HG03108 (cell line): ENCODE measurements around the gene LDLRAD2.
A peak's percentile ranks its signal among the peaks of the same experiment; 100 is the strongest.
"Not testable (repeated sequence)": the region's sequence is repeated elsewhere in the genome, so short reads cannot be mapped to it uniquely, and the experiment has no call there.

ENCODE experiments used
- ATAC-seq: cut with Tn5 transposase; IDR thresholded peaks from one replicate; pipeline ENCODE4 v1.9.1; 2021; ENCODE audit warnings: moderate library complexity; ENCODE audit not compliant: unreplicated experiment

LDLRAD2 gene, protein sequence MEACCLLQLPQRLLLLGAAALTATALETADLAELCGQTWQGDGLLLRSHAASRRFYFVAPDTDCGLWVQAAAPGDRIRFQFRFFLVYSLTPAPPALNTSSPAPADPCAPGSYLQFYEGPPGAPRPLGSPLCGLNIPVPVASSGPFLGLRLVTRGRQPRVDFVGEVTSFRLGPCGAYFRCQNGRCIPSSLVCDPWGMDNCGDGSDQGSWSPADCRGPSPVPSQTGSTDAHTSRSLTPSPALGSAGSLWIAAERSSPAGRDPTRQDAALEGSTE

DNA sequence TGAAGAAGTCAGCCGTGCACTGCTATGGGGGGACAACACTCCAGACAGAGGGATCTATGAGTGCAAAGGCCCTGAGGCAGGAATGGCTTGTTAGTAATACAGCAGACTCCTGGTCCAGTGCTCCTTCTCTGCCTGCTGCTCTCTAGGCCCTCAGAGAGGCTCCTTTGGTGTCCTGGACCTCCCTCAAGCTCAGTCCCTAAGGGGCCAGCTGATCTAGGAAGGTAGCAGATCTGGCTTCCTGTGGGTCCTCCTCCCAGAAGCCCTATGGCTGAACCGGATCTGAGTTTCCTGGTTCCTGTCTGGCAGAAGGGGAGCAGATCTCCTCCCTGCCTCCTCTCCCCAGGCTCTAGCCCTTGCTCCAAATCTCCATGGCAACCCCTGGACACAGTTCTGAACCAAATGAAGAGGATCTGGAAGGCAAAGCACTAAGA lies at the start of gene LDLRAD2:
Gene LDLRAD2 (plus strand): TSS at position 391 of the 431 bp plus-strand sequence. CDS start 187 bp downstream, outside the sequence.
- no peak for ATAC-seq

DNA sequence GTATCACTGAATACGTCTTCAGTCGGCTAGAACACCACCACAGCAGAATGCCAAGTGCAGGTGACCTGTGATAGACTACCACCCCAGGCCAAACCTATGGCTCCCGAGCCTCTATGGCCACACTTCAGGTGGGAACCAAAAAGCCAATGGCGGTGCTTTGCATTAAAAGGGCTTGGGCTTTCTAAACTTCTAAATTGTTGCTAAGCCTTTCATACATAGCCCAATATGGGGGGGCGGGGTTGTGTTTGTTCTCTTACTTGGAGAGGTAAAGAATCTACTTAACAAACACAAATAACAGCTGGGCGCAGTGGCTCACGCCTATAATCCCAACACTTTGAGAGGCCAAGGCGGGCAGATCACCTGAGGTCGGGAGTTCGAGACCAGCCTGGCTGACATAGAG lies 48.8 kb upstream of the LDLRAD2 start:
- ATAC-seq = no peak

DNA sequence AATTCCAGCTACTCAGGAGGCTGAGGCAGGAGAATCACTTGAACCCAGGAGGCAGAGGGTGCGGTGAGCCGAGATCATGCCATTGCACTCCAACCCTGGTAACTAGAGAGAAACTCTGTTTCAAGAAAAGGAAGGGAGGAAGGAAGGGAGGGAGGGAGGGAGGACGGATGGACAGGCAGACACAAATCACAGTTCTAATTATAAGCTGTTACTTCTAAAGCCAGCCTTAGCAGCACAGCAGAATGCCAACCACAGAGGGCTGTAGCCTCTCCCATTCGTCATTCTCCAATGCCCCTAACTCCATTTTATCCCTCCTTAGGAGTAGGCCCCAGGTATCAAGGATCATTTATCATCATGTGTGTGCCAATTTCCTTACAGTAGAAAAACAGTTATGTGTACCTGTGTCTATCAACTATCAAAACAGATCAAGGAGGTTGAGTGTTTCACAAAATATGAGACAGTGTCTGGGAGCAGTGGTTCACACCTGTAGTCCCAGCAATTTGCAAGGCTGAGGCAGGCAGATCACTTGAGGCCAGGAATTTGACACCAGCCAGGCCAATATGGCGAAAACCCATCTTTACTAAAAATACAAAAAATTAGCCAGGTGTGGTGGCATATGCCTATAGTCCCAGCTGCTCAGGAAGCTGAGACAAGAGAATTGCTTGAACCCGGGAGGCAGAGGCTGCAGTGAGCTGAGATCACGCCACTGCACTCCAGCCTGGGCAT lies 48.2 kb upstream of the LDLRAD2 start:
- no peak for ATAC-seq

DNA sequence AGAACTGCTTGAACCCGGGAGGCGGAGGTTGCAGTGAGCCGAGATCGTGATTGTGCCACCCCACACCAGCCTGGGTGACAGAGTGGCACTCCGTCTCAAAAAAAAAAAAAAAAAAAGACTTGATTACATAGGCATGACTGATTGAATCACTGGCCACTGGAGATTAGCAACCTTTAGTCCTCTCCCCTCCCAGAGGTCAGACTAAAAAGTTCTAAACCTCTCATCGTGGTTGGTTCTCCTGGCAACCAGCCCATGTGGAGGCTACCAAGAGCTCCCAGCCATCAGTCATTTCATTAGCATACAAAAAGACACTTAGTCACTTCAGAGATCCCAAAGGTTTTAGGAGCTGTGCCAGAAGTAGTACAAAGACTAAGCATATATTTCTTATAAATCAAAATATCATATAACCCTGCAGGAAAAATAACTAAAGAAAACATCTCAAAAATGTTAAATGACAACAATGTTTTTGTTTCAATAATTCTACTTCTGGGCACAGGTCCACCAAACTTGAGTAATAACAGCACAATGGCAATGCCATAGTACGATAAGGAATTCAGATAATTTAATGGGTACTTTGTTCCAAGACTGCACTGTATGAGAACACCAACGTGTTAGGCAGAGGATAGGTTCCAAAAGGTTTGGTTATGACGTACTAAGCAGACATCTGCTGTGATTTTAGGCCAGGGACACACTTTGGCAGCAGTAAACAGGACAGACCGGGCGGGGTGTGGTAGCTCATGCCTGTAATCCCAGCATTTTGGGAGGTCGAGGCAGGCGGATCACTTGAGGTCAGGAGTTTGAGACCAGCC lies 47.2 kb upstream of the LDLRAD2 start:
- ATAC-seq = no peak

DNA sequence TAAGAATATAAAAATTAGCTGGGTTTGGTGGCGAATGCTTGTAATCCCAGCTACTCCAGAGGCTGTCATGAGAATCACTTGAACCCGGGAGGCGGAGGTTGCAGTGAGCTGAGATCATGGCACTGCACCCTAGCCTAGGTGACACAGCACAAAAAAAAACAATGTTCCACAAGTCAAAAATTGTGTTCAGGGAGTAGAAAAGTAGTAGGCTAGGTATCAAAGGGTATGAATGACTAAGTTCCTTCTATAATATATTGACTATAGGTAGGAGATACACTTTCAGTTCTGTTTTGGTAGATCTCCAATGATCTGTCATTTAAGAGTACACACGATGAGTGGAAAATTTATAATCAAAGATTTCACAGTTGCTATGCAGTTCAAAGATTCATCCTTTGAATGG lies 45.9 kb upstream of the LDLRAD2 start:
- no peak for ATAC-seq

DNA sequence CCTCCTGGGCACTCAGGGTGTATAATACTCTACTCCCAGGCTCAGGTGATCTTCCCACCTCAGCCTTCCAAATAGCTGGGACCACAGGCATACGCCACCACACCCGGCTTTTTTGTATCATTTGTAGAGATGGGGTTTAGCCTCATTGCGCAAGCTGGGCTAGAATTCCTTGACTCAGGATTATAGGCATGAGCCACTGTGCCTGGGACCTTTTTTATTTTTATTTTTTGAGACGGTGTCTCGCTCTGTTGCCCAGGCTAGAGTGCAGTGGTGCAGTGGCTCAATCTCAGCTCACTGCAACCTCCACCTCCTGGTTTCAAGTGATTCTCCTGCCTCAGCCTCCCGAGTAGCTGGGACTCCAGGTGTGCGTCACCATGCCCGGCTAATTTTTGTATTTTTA lies 45.0 kb upstream of the LDLRAD2 start:
- not testable (repeated sequence) for ATAC-seq

DNA sequence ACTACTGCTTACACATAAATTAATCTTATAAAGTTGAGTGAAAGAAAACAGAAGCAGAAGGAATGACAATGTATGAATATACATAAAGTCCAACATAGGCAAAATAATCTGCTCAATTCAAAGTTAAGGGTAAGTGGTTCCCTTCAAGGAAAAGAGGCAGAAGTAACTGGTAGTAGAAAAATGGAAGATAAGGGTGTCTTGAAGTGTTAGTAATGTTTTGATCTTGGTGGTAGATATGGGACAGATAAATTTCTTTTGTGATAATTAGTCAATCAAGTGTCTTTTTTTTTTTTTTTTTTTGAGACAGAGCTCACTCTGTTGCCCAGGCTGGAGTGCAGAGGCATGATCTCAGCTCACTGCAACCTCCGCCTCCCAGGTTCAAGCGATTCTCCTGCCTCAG lies 41.9 kb upstream of the LDLRAD2 start:
- no peak for ATAC-seq

DNA sequence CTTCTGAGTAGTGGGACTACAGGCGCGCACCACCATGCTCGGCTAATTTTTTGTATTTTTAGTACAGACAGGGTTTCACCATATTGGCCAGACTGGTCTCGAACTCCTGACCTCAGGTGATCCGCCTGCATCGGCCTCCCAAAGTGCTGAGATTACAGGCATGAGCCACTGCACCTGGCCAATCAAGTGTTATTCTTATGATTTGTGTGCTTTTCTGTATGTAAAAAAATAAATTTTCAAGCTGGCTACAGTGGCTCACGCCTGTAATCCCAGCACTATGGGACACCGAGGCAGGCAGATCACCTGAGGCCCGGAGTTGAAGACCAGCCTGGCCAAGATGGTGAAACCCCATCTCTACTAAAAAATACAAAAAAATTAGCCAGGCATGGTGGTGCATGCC lies 41.5 kb upstream of the LDLRAD2 start:
- not testable (repeated sequence) for ATAC-seq

DNA sequence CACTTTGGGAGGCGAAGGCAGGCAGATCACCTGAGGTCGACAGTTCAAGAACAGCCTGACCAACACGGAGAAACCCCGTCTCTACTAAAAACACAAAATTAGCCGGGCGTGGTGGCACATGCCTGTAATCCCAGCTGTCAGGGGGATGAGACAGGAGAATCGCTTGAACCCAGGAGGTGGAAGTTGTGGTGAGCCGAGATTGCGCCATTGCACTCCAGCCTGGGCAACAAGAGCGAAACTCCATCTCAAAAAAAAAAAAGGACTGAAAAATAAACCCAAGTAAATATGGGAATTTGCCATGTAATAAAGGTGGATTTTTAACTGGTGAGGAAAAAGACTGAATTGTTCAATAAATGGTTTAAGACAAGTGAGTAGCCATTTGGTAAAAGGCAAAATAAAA lies 40.4 kb upstream of the LDLRAD2 start:
- not testable (repeated sequence) for ATAC-seq

DNA sequence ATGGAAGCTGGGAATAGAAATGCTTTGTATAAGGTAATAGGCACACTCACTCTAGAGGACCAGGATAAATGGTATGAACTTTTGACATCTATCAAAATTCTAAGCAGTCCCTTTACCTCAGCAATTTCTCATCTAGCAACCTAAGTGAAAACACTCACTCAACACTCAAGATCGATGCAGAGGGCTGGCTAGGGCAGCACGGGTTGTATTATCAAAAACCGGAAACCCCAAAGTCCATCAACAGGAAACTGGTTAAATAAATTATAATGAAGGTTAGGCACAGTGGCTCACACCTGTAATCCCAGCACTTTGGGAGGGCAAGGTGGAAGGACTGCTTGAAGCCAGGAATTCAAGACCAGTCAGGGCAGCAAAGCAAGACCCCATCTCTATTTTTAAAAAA lies 38.5 kb upstream of the LDLRAD2 start:
- peak; percentile 63 for ATAC-seq

DNA sequence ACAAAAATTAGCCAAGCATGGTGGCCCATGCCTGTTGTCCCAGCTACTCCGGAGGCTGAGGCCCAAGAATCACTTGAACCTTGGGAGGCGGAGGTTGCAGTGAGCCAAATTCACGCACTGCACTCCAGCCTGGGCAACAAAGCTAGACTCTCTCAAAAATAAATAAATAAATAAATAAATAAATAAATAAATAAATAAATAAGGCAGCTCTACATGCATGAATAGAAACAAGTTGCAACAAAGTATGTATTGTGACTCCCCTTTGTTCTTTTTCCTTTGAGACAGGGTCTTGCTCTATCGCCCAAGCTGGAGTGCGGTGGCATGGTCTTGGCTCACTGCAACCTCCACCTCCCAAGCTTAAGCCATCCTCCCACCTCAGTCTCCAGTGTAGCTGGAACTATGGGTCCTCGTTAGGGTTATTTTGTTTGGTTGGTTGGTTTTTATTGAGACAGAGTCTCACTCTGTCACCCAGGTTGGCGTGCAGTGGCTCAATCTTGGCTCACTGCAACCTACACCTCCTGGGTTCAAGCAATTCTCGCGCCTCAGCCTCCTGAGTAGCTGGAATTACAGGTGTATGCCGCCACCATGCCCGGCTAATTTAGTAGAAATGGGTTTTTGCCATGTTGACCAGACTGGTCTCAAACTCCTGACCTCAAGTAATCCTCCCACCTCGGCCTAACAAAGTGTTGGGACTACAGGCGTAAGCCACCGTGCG lies 37.1 kb upstream of the LDLRAD2 start:
- ATAC-seq = no peak

DNA sequence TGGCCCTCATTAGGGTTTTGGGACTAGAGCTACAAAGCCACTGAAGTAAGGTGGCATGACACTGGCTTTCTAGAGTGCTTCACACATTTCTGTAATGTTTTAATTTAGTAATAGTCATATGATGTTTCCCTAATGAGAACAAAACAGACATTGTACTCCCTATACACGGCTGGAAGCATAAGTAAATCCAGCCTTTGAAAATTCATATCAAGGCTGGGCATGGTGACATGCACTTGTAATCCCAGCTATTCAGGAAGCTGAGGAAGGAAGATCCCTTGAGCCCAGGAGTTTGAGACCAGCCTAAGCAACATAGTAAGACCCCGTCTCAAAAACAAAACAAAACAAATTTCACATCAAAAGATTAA lies 36.5 kb upstream of the LDLRAD2 start:
- ATAC-seq = no peak

DNA sequence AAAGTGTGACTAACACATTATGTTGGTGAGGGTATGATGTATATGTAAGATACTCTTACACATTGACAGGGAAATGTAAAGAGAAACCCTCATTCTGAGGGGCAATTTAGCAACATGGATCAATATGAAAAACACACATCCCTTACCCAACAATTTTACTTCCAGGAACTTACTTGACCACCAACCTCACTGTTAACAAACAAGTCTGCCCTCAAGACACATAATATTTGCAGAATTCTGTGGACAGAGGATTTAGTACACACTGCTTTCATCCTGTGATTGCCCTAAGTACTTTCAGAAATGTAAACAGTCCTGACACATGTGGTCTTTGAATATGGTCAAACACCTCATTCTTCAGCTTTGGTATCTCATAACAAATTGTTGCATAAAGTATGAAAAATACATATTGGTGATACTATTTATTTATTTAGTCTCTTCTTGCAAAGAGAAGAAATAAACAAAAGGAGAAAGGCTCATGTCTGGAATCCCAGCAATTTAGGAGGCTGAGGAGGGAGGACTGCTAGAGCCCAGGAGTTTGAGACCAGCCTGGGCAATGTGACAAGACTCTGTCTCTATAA lies 36.0 kb upstream of the LDLRAD2 start:
- no peak for ATAC-seq

DNA sequence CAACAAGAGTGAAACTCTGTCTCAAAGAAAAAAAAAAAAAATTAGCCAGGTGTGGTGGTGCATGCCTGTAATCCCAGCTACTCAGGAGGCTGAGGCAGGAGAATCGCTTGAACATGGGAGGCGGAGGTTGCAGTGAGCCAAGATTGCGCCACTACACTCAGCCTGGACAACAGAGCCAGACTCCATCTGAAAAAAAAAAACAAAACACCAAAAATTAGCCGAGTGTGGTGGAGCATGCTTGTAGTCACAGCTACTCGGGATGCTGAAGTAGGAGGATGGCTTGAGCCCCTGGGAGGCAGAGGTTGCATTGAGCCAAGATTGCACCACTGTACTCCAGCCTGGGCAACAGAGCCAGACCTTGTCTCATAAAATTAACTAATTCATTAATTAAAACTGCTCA lies 35.1 kb upstream of the LDLRAD2 start:
- not testable (repeated sequence) for ATAC-seq

DNA sequence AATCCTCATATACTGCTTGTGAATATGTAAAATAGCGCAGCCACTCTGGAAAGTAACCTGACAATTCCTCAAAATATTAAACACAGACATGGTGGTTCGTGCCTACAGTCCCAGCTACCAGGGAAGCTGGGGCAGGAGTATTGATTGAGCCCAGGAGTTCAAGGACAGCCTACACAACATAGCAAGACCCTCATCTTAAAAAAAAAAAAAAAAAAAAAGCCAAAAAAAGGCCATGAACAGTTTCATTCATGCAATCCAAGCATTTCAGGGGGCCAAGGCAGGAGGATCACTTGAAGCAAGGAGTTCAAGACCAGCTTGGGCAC lies 33.7 kb upstream of the LDLRAD2 start:
- ATAC-seq = no peak

DNA sequence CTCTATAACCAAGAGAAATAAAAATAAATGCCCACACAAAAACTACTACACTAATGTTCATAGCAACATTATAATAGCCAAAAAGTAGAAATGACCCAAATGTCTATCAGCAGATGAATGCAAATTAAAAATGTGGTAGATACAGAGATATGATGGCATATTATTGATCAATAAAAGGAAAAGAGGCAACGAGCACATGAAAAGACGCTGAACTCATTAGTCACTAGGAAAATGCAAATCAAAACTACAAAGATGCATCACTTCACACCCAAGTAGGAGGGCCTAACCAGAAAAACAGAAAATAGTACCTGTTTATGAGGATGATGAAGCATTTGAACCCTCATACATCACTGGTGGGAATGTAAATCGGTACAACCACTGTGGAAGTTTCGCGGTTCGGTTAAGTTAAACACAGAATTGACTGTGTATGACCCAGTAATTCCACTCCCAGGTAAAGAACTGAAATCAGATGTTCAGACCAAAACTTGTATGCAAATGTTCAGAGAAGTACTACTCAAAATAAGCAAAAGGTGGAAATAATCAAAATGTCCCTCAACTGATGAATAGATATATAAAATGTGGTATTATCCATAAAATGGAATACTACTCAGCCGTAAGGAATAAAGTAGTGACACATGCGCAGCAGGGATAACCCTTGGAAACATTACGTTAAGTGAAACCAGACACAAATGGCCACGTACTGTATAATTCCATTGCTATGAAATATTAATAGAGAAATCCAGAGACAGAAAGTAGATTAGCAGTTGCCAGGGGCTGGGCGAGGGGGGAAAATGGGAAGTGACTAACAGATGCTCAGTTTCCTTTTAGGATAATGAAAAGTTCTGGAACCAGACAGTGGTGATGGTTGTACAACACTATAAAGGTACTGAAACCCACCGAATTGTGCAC lies 32.2 kb upstream of the LDLRAD2 start:
- ATAC-seq = peak; percentile 23

DNA sequence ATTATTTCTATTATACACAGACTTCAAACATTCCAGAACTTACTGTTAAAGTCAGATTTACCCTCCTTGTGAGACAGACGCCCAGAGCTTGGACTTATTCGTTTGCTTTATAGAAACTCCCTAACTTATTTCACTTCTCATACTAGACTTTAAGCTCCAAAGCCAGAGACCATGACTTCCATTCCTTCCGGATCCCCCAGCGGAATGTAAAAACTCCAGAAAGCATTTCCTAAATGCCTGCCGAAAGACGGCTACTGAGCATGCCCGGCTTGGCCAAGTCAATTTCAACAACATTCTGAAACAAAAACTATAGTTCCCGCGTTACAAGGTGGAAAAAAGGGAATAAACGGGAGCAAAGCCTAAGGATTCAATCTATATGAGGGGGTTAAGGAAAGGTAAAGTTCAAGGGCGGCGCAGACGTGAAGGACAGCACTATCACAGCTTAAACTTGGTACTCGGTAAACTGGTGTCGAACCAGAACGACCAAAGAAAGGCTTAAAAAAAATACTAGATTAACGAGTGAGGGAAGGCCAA lies 30.2 kb upstream of the LDLRAD2 start:
- ATAC-seq = peak; percentile 23

DNA sequence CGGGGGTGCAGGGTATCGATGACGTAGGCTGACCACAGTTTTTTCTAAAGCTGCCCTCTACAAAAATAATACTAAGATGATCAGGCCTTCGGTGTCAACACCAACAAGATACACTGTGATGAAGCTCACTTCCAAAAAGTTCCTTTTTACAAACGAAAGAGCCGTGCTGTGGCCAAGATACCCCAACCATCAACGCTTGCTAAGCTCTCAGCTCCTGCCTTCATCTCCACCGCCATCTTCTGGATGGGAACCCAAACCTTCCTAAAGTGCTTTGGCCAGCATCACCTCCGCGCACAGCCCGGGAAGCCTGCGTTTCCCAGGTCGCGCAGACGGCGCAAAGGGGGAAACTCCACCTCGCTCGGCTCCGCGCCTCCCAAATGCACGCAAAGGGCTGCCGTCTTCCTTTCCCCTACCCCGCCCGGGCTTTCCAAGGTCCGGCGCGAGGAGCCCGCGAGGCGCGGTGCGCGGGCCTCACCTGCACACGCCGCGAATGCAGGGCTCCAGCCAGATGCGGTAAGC lies 29.7 kb upstream of the LDLRAD2 start:
- peak; percentile 15 for ATAC-seq
